ENCODE data around the gene CABLES1. TPM values are rescaled to one million over a fixed set of nuclear protein-coding genes. Genes with fewer than 3 reads are reported as not detected.

CABLES1 gene
- polyA plus RNA-seq, 2 of the 4 experiments (the other 2 are of a cell fraction): 4.5 to 8.6 TPM

- CTCF ChIA-PET: interaction anchor here (0.5 to 1.2 kb wide), 2 partner anchors 9 to 273 kb away, joined by 3 read pairs; no protein-coding TSS in a partner anchor
- FAIRE-seq: no peak
- WGBS (ENCODE audit: missing lambda C conversion rate): 57% methylated on average over 6 of the region's 6 CpGs
- Histone ChIP-seq H3K4me1 (peaks cover 36% of the 10 kb centered on the region), H3K4me3 (no peak overlapping the region), H3K9me3 (no peaks in the 10 kb centered on the region), H3K27ac (peak overlapping the region in 1 of 2 experiments; percentile 73; a peak in 3 of 6 replicates), H3K4me2 (peak overlapping the region; percentile 25; the same call in 2 of the 3 replicates)
- ATAC-seq: peak in 1 of 2 experiments; percentile 17; a peak in 1 of 6 replicates
- POLR2A ChIA-PET: interaction anchor here (1.1 kb wide), 1 partner anchor 8 kb away, joined by 3 read pairs; no protein-coding TSS in a partner anchor
- no peak for DNase-seq (ENCODE audit: low read depth in 1 of 2, low spot score in 1 of 2)
- no peak for TF ChIP-seq EP300 (IDR thresholded peaks at IDR 0.05)
- TF ChIP-seq FOSB (CRISPR knock-in tag; IDR thresholded peaks at IDR 0.05): no peak
- TF ChIP-seq JUN (IDR thresholded peaks at IDR 0.05): no peak
- TF ChIP-seq HES2 (IDR thresholded peaks at IDR 0.05): no peak
- no peak for TF ChIP-seq ZC3H11A (IDR thresholded peaks at IDR 0.05)
- TF ChIP-seq RARB (CRISPR knock-in tag; IDR thresholded peaks at IDR 0.05): no peak
- no peak for TF ChIP-seq ZFP36 (IDR thresholded peaks at IDR 0.05; ENCODE audit: borderline replicate concordance, partially characterized antibody)
- no peak for TF ChIP-seq RAD21 (conservative IDR thresholded peaks at IDR 0.05 in 1 of 2, IDR thresholded peaks at IDR 0.05 in 1 of 2)
- TF ChIP-seq BCL3 (IDR thresholded peaks at IDR 0.05): no peak
- TF ChIP-seq HOXA7 (CRISPR knock-in tag; IDR thresholded peaks at IDR 0.05): no peak
- no peak for TF ChIP-seq ESRRA (IDR thresholded peaks at IDR 0.05; ENCODE audit: borderline replicate concordance, low read length)
- no peak for TF ChIP-seq NR3C1 (IDR thresholded peaks at IDR 0.05)
These were observed 7.1 kb downstream of the CABLES1 start for GRCh38 chr18:23142251-23142929.

- DNase-seq (ENCODE audit: low read depth in 1 of 2, low spot score in 1 of 2): no peak
- FAIRE-seq: no peak
- ChIA-PET CTCF (interaction anchor here (1.2 kb wide), 1 partner anchor 10 kb away, joined by 3 read pairs; no protein-coding TSS in a partner anchor), POLR2A (interaction anchor here (1.1 kb wide), 1 partner anchor 9 kb away, joined by 3 read pairs; no protein-coding TSS in a partner anchor)
- H3K4me2 ChIP-seq: peak overlapping the region; percentile 25
- peak; percentile 31 to 41; a peak in 3 of 6 replicates for ATAC-seq
- TF ChIP-seq ESRRA (IDR thresholded peaks at IDR 0.05; ENCODE audit: borderline replicate concordance, low read length): no peak
- TF ChIP-seq ZNF302 (CRISPR knock-in tag; IDR thresholded peaks at IDR 0.05): no peak
- TF ChIP-seq FOXS1 (CRISPR knock-in tag; IDR thresholded peaks at IDR 0.05): no peak
- no peak for TF ChIP-seq GATA3 (IDR thresholded peaks at IDR 0.05; ENCODE audit: borderline replicate concordance)
- no peak for TF ChIP-seq KDM1A (IDR thresholded peaks at IDR 0.05; ENCODE audit: low read depth)
- TF ChIP-seq HOXA7 (CRISPR knock-in tag; IDR thresholded peaks at IDR 0.05): no peak
- TF ChIP-seq SMC3 (IDR thresholded peaks at IDR 0.05): no peak
- H3K4me1 ChIP-seq: peaks cover 32% of the 10 kb centered on the region
- peak overlapping the region in 1 of 2 experiments; percentile 68; a peak in 3 of 6 replicates for H3K27ac ChIP-seq
- no peak overlapping the region for H3K4me3 ChIP-seq
- WGBS (ENCODE audit: missing lambda C conversion rate): 73% methylated on average over 9 of the region's 10 CpGs
- H3K9me3 ChIP-seq: no peaks in the 10 kb centered on the region
These were observed 7.9 kb downstream of the CABLES1 start for GRCh38 chr18:23143016-23143814.

- FAIRE-seq (no peak), ATAC-seq (peak in 1 of 2 experiments; percentile 30; a peak in 3 of 6 replicates), DNase-seq (ENCODE audit: low read depth in 1 of 2, low spot score in 1 of 2) (no peak)
- CTCF ChIA-PET: interaction anchor here (1.0 kb wide), 1 partner anchor 48 kb away, joined by 6 read pairs; no protein-coding TSS in a partner anchor
- Histone ChIP-seq H3K9me3 (no peaks in the 10 kb centered on the region), H3K27ac (peak overlapping the region in 1 of 2 experiments; percentile 68; a peak in 3 of 6 replicates), H3K4me2 (peak overlapping the region; percentile 25), H3K4me1 (peaks cover 32% of the 10 kb centered on the region), H3K4me3 (no peak overlapping the region)
- POLR2A ChIA-PET: no interaction called here
- WGBS (ENCODE audit: missing lambda C conversion rate): 84% methylated on average over 7 of the region's 9 CpGs
- TF ChIP-seq CBX8 (IDR thresholded peaks at IDR 0.05): no peak
- TF ChIP-seq HMGXB4 (CRISPR knock-in tag; IDR thresholded peaks at IDR 0.05; ENCODE audit: borderline replicate concordance): no peak
- TF ChIP-seq JUNB (IDR thresholded peaks at IDR 0.05): no peak
- no peak for TF ChIP-seq SMC3 (IDR thresholded peaks at IDR 0.05)
- no peak for TF ChIP-seq POLR2AphosphoS2 (conservative IDR thresholded peaks at IDR 0.05; ENCODE audit: low read length)
- no peak for TF ChIP-seq HES2 (IDR thresholded peaks at IDR 0.05)
- TF ChIP-seq RAD21 (conservative IDR thresholded peaks at IDR 0.05 in 1 of 2, IDR thresholded peaks at IDR 0.05 in 1 of 2): no peak
- no peak for TF ChIP-seq BHLHE40 (IDR thresholded peaks at IDR 0.05; ENCODE audit: low read depth, low read length)
These were observed 8.6 kb downstream of the CABLES1 start for GRCh38 chr18:23143815-23144261.
